Neural progenitor cell (in vitro differentiated cells): ENCODE measurements around the gene PLEKHG5. TPM values are rescaled to one million over a fixed set of nuclear protein-coding genes. Genes with fewer than 3 reads are reported as not detected.

Experiments used
- DNase-seq: peaks from one replicate; pipeline ENCODE4 v3.0.0-alpha.2; 2016; ENCODE audit warnings: low spot score
- H2AFZ ChIP-seq: fragments of 200-600 bp; sonication (generic); replicated peaks from 2 replicates; pipeline ENCODE4 v1.6.1; 2016; ENCODE audit warnings: antibody characterized with exemption
- H3F3A ChIP-seq: fragments of 200-600 bp; sonication (generic); 2 replicates; pipeline ENCODE4 v1.6.1; 2016; ENCODE audit warnings: antibody characterized with exemption, low read depth
- H3K27ac ChIP-seq: fragments of 200-600 bp; sonication (generic); 2 replicates; pipeline ENCODE4 v1.5.1; 2016; ENCODE audit warnings: mild to moderate bottlenecking
- H3K27me3 ChIP-seq: fragments of 200-600 bp; sonication (generic); 2 replicates; pipeline ENCODE4 v1.6.1; 2016; ENCODE audit warnings: mild to moderate bottlenecking, moderate library complexity
- H3K36me3 ChIP-seq: fragments of 200-600 bp; sonication (generic); 2 replicates; pipeline ENCODE4 v1.5.1; 2016
- H3K4me1 ChIP-seq: fragments of 200-600 bp; sonication (generic); 2 replicates; pipeline ENCODE4 v1.6.1; 2016; ENCODE audit warnings: mixed run types
- H3K4me2 ChIP-seq: fragments of 200-600 bp; sonication (generic); 2 replicates; pipeline ENCODE4 v1.6.1; 2016
- H3K4me3 ChIP-seq: fragments of 200-600 bp; sonication (generic); 2 replicates; pipeline ENCODE4 v1.5.1; 2016
- H3K79me2 ChIP-seq: fragments of 200-600 bp; sonication (generic); 2 replicates; pipeline ENCODE4 v1.6.1; 2016; ENCODE audit warnings: low read depth
- H3K9ac ChIP-seq: fragments of 200-600 bp; sonication (generic); 2 replicates; pipeline ENCODE4 v1.6.1; 2016
- H3K9me3 ChIP-seq: fragments of 200-600 bp; sonication (generic); 2 replicates; pipeline ENCODE4 v1.5.1; 2016; ENCODE audit warnings: low read depth
- H4K20me1 ChIP-seq: fragments of 200-600 bp; sonication (generic); 2 replicates; pipeline ENCODE4 v1.6.1; 2016; ENCODE audit warnings: low read depth
- H3K27ac Mint-ChIP-seq: 3 replicates; pipeline ENCODE4 v1.8.0; 2021; ENCODE audit warnings: mixed read lengths
- H3K27me3 Mint-ChIP-seq: 2 replicates; pipeline ENCODE4 v1.8.0; 2022; ENCODE audit warnings: low read depth, mild to moderate bottlenecking, inconsistent platforms, moderate library complexity, mixed read lengths; ENCODE audit not compliant: insufficient read depth
- H3K36me3 Mint-ChIP-seq: 3 replicates; pipeline ENCODE4 v1.8.0; 2021; ENCODE audit warnings: mixed read lengths
- H3K4me1 Mint-ChIP-seq: 3 replicates; pipeline ENCODE4 v1.8.0; 2021; ENCODE audit warnings: mixed read lengths
- H3K4me3 Mint-ChIP-seq: 3 replicates; pipeline ENCODE4 v1.8.0; 2021; ENCODE audit warnings: mild to moderate bottlenecking, moderate library complexity, mixed read lengths
- H3K9me3 Mint-ChIP-seq: 3 replicates; pipeline ENCODE4 v1.8.0; 2020; ENCODE audit warnings: mixed read lengths
- CTCF ChIP-seq: fragments of 200-600 bp; sonication (generic); IDR thresholded peaks from 2 replicates; pipeline ENCODE4 v1.5.1; 2017; ENCODE audit warnings: antibody characterized with exemption, mild to moderate bottlenecking
- EZH2 ChIP-seq: fragments of 200-600 bp; sonication (generic); IDR thresholded peaks from 2 replicates; pipeline ENCODE4 v1.6.1; 2017; ENCODE audit warnings: antibody characterized with exemption, mild to moderate bottlenecking, moderate library complexity
- EZH2phosphoT487 ChIP-seq: fragments of 200-600 bp; sonication (generic); IDR thresholded peaks from 2 replicates; pipeline ENCODE4 v1.6.1; 2017; ENCODE audit warnings: antibody characterized with exemption
- total RNA-seq: library from RNA; depleted of rRNA; stranded (reverse); fragments of >200 nt; gene quantifications from 2 replicates; pipeline ENCODE4 v1.2.3, GENCODE V29; 2015; ENCODE audit warnings: low replicate concordance

The PLEKHG5 gene
- total RNA-seq, 1 donor from 2014 or later: 7.4 TPM

GRCh38 chr1:6511056-6511455 lies 19.6 kb upstream of the PLEKHG5 start:
- TF ChIP-seq EZH2phosphoT487 (no peak), EZH2 (no peak), CTCF (no peak)
- no peak overlapping the region for H2AFZ ChIP-seq
- Mint-ChIP-seq H3K27me3 (no peaks in the 10 kb centered on the region), H3K27ac (no peak overlapping the region), H3K4me1 (peaks cover 15% of the 10 kb centered on the region), H3K36me3 (no peaks in the 10 kb centered on the region), H3K9me3 (no peaks in the 10 kb centered on the region), H3K4me3 (no peak overlapping the region)
- H3K27me3 ChIP-seq: no peaks in the 10 kb centered on the region
- H3K9me3 ChIP-seq: no peaks in the 10 kb centered on the region
- peaks cover 12% of the 10 kb centered on the region for H3K4me1 ChIP-seq
- no peaks in the 10 kb centered on the region for H3F3A ChIP-seq
- H3K4me3 ChIP-seq: no peak overlapping the region
- H3K36me3 ChIP-seq: no peaks in the 10 kb centered on the region
- H3K79me2 ChIP-seq: no peaks in the 10 kb centered on the region
- H3K4me2 ChIP-seq: no peak overlapping the region
- no peak overlapping the region for H3K27ac ChIP-seq
- H4K20me1 ChIP-seq: no peaks in the 10 kb centered on the region
- no peak overlapping the region for H3K9ac ChIP-seq
- DNase-seq: no peak

GRCh38 chr1:6510493-6510892 lies 19.0 kb upstream of the PLEKHG5 start:
- no peak overlapping the region for H3K9ac ChIP-seq
- no peaks in the 10 kb centered on the region for H3K36me3 Mint-ChIP-seq
- H3F3A ChIP-seq: no peaks in the 10 kb centered on the region
- peaks cover 15% of the 10 kb centered on the region for H3K4me1 Mint-ChIP-seq
- H3K4me2 ChIP-seq: no peak overlapping the region
- no peak overlapping the region for H3K4me3 Mint-ChIP-seq
- H3K9me3 Mint-ChIP-seq: no peaks in the 10 kb centered on the region
- no peaks in the 10 kb centered on the region for H3K27me3 Mint-ChIP-seq
- H3K79me2 ChIP-seq: no peaks in the 10 kb centered on the region
- H3K27ac ChIP-seq: no peak overlapping the region
- no peak overlapping the region for H2AFZ ChIP-seq
- no peak for DNase-seq
- H3K4me1 ChIP-seq: peaks cover 12% of the 10 kb centered on the region
- H3K4me3 ChIP-seq: no peak overlapping the region
- no peak overlapping the region for H3K27ac Mint-ChIP-seq
- H3K27me3 ChIP-seq: no peaks in the 10 kb centered on the region
- no peaks in the 10 kb centered on the region for H3K36me3 ChIP-seq
- no peaks in the 10 kb centered on the region for H3K9me3 ChIP-seq
- TF ChIP-seq EZH2: no peak
- no peaks in the 10 kb centered on the region for H4K20me1 ChIP-seq

- Histone ChIP-seq H3K27ac (no peak overlapping the region), H3K79me2 (no peaks in the 10 kb centered on the region), H3K27me3 (no peaks in the 10 kb centered on the region), H4K20me1 (no peaks in the 10 kb centered on the region), H2AFZ (no peak overlapping the region), H3K9me3 (no peaks in the 10 kb centered on the region), H3F3A (no peaks in the 10 kb centered on the region), H3K9ac (no peak overlapping the region), H3K4me1 (peaks cover 12% of the 10 kb centered on the region), H3K4me3 (no peak overlapping the region), H3K36me3 (no peaks in the 10 kb centered on the region), H3K4me2 (no peak overlapping the region)
- no peak overlapping the region for H3K4me3 Mint-ChIP-seq
- no peaks in the 10 kb centered on the region for H3K36me3 Mint-ChIP-seq
- TF ChIP-seq EZH2phosphoT487 (no peak), CTCF (no peak), EZH2 (no peak)
- H3K9me3 Mint-ChIP-seq: no peaks in the 10 kb centered on the region
- H3K27me3 Mint-ChIP-seq: no peaks in the 10 kb centered on the region
- no peak overlapping the region for H3K27ac Mint-ChIP-seq
- no peak for DNase-seq
- H3K4me1 Mint-ChIP-seq: peaks cover 19% of the 10 kb centered on the region
Measured at GRCh38 chr1:6509919-6510291, 18.4 kb upstream of the PLEKHG5 start.

GRCh38 chr1:6509220-6509918 lies 17.9 kb upstream of the PLEKHG5 start:
- Mint-ChIP-seq H3K9me3 (no peaks in the 10 kb centered on the region), H3K27ac (no peak overlapping the region), H3K4me1 (peaks cover 20% of the 10 kb centered on the region), H3K27me3 (peaks cover 1% of the 10 kb centered on the region), H3K4me3 (no peak overlapping the region), H3K36me3 (no peaks in the 10 kb centered on the region)
- no peak overlapping the region for H2AFZ ChIP-seq
- TF ChIP-seq EZH2phosphoT487 (no peak), EZH2 (no peak), CTCF (no peak)
- no peak overlapping the region for H3K4me3 ChIP-seq
- no peak overlapping the region for H3K9ac ChIP-seq
- DNase-seq: no peak
- H3K27ac ChIP-seq: no peak overlapping the region
- H3K4me1 ChIP-seq: peaks cover 12% of the 10 kb centered on the region
- no peaks in the 10 kb centered on the region for H3K79me2 ChIP-seq
- no peaks in the 10 kb centered on the region for H3K36me3 ChIP-seq
- H3K27me3 ChIP-seq: no peaks in the 10 kb centered on the region
- no peaks in the 10 kb centered on the region for H4K20me1 ChIP-seq
- no peaks in the 10 kb centered on the region for H3K9me3 ChIP-seq
- H3F3A ChIP-seq: no peaks in the 10 kb centered on the region
- no peak overlapping the region for H3K4me2 ChIP-seq
